Keratinocyte (primary cell): Measurements from ENCODE around the gene ZNF205. TPM values are rescaled to one million over a fixed set of nuclear protein-coding genes. Genes with fewer than 3 reads are reported as not detected.

Experiments used
- DNase-seq: peaks from one replicate; pipeline ENCODE4 v3.0.0-alpha.2; 2011; ENCODE audit warnings: low read depth, missing footprints, low spot score
- FAIRE-seq: peaks from 2 replicates; lab custom pipeline; 2011; peaks lifted over from hg19 to GRCh38; lab: Jason Lieb, UNC
- H2AFZ ChIP-seq: 2 replicates; pipeline ENCODE4 v1.6.0; 2012; ENCODE audit warnings: low read length, control low read depth, inconsistent platforms; ENCODE audit not compliant: control insufficient read depth
- H3K27ac ChIP-seq: 2 replicates; pipeline ENCODE4 v1.5.1; 2011; ENCODE audit warnings: low read length; ENCODE audit not compliant: control insufficient read depth, insufficient read depth
- H3K27me3 ChIP-seq: 3 replicates; pipeline ENCODE4 v1.6.0; 2011; ENCODE audit warnings: low read length; ENCODE audit not compliant: control insufficient read depth, insufficient read depth; ENCODE audit errors: extremely low read depth
- H3K36me3 ChIP-seq, 2 experiments: 2 replicates in 1 of 2; 3 replicates in 1 of 2; pipeline ENCODE4 v1.5.1; 2011; ENCODE audit warnings: low read length in 2 of 2, mild to moderate bottlenecking in 1 of 2; ENCODE audit not compliant: control insufficient read depth in 2 of 2, insufficient read depth in 2 of 2; ENCODE audit errors: extremely low read depth in 1 of 2
- H3K4me1 ChIP-seq: 3 replicates; pipeline ENCODE4 v1.5.1; 2011; ENCODE audit warnings: low read length; ENCODE audit not compliant: control insufficient read depth, insufficient read depth; ENCODE audit errors: extremely low read depth
- H3K4me2 ChIP-seq: 3 replicates; pipeline ENCODE4 v1.6.0; 2011; ENCODE audit warnings: low read depth, low read length; ENCODE audit not compliant: control insufficient read depth, insufficient read depth; ENCODE audit errors: extremely low read depth
- H3K4me3 ChIP-seq, 3 experiments: fragments of 200-600 bp in 1 of 3; sonication (generic) in 1 of 3; 2 replicates in 2 of 3; 3 replicates in 1 of 3; pipeline ENCODE4 v1.5.1; 2011 to 2016; ENCODE audit warnings: low read length in 3 of 3, mild to moderate bottlenecking in 3 of 3, control low read depth in 2 of 3, inconsistent platforms in 1 of 3, low read depth in 1 of 3, mixed read lengths in 1 of 3, mixed run types in 1 of 3, moderate library complexity in 1 of 3; ENCODE audit not compliant: control insufficient read depth in 2 of 3, insufficient read depth in 2 of 3; ENCODE audit errors: extremely low read depth in 1 of 3
- H3K79me2 ChIP-seq: 2 replicates; pipeline ENCODE4 v1.6.0; 2012; ENCODE audit warnings: low read length; ENCODE audit not compliant: control insufficient read depth, insufficient read depth
- H3K9ac ChIP-seq: 3 replicates; pipeline ENCODE4 v1.6.0; 2011; ENCODE audit warnings: low read length; ENCODE audit not compliant: control insufficient read depth, insufficient read depth; ENCODE audit errors: extremely low read depth
- H3K9me1 ChIP-seq: 3 replicates; pipeline ENCODE4 v1.6.0; 2011; ENCODE audit warnings: low read length; ENCODE audit not compliant: control insufficient read depth, insufficient read depth; ENCODE audit errors: extremely low read depth
- H3K9me3 ChIP-seq: 2 replicates; pipeline ENCODE4 v1.5.1; 2012; ENCODE audit warnings: low read depth, low read length; ENCODE audit not compliant: control insufficient read depth
- H4K20me1 ChIP-seq: 3 replicates; pipeline ENCODE4 v1.6.0; 2011; ENCODE audit warnings: low read length; ENCODE audit not compliant: control insufficient read depth, insufficient read depth; ENCODE audit errors: extremely low read depth
- EZH2 ChIP-seq: IDR thresholded peaks from one replicate; pipeline ENCODE4 v1.6.1; 2012; ENCODE audit warnings: inconsistent platforms, mild to moderate bottlenecking, low read length, moderate library complexity
- dilution Hi-C: fragments of 300-500 bp; cut with MboI; formaldehyde crosslinking; loops from one replicate; pipeline ENCODE4 v1.7.0; 2020; ENCODE audit warnings: low sequenced_read_pairs; ENCODE audit not compliant: extremely low pct_ligation_motif_present
- polyA plus RNA-seq, 5 experiments: library from polyadenylated mRNA; depleted of rRNA in 3 of 5; stranded (reverse) in 3 of 5; stranded (forward) in 1 of 5; unstranded in 1 of 5; fragments of >200 nt; gene quantifications; 1 replicate in 1 of 5; 2 replicates in 3 of 5; 3 replicates in 1 of 5; pipeline versions ENCODE4 v1.2.1 to v1.2.3, GENCODE V29; 2011 to 2012; ENCODE audit warnings: missing spikeins in 2 of 5, low read depth in 1 of 5, low replicate concordance in 1 of 5
- TF ChIP-seq, protein P1 (sequence below), 3 experiments: IDR thresholded peaks in 1 of 3; conservative IDR thresholded peaks in 1 of 3; optimal IDR thresholded peaks in 1 of 3; 2 replicates in 2 of 3; 3 replicates in 1 of 3; pipeline versions ENCODE3 to v1.5.1; 2011; ENCODE audit warnings: low read length in 3 of 3, mild to moderate bottlenecking in 3 of 3, moderate library complexity in 2 of 3, control low read depth in 1 of 3, inconsistent platforms in 1 of 3; ENCODE audit not compliant: insufficient read depth in 2 of 3; ENCODE audit errors: extremely low read depth in 1 of 3

ZNF205 gene
- polyA plus RNA-seq, 1 donor (not counting 4 experiments of a cell fraction or from before 2014, with no cell fraction given): 6.0 TPM

DNA sequence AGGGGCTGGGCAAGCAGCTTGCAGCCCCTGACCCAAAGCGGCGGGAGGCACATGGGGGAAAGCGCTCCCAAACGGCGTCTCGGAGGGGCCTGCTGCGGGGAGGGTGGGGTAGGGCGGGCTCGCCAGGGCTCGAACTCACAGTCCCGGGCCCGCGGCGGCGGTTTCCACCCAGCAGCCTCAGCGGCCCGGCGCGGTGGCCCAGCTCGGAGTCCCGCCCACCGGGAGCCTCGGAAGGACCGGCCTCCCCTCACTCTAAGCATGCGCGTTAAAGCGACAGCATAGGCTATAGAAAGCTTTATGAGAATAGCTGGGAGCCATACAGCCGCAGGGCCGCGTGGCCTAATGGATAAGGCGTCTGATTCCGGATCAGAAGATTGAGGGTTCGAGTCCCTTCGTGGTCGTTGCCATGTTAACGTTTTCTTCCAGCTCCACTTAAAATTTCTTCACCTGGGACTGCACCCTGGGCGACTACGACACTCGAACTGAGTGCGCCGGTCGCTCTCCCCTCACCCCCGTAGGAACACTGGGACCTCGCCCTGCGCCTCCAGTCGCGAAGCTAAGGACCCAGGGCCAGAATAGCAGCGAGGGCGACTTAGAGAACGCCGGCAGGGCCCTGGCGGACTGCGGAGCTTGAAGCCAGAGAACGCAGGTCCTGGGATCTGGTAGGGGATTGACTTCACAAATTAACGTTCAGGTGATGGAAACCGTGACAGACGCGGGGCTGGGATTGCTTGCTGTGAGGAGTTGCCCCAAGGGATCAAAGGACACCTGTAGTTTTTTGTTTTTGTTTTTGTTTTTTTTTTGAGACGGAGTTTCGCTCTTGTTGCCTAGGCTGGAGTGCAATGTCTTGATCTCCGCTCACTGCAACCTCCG lies 38.2 kb downstream of the ZNF205 start:
- Histone ChIP-seq H3K27me3 (no peaks in the 10 kb centered on the region), H3K4me3 (peak overlapping the region; percentile 46 to 73 (median 68)), H3K79me2 (no peaks in the 10 kb centered on the region), H3K36me3 (no peaks in the 10 kb centered on the region), H3K4me2 (peak overlapping the region; percentile 89), H3K27ac (peak overlapping the region; percentile 80), H3K9me3 (no peaks in the 10 kb centered on the region), H3K4me1 (peaks cover 7% of the 10 kb centered on the region), H3K9ac (peak overlapping the region; percentile 88), H3K9me1 (no peaks in the 10 kb centered on the region), H2AFZ (peak overlapping the region; percentile 44), H4K20me1 (peaks cover 5% of the 10 kb centered on the region)
- DNase-seq: no peak
- no peak for TF ChIP-seq EZH2
- TF ChIP-seq, protein P1, sequence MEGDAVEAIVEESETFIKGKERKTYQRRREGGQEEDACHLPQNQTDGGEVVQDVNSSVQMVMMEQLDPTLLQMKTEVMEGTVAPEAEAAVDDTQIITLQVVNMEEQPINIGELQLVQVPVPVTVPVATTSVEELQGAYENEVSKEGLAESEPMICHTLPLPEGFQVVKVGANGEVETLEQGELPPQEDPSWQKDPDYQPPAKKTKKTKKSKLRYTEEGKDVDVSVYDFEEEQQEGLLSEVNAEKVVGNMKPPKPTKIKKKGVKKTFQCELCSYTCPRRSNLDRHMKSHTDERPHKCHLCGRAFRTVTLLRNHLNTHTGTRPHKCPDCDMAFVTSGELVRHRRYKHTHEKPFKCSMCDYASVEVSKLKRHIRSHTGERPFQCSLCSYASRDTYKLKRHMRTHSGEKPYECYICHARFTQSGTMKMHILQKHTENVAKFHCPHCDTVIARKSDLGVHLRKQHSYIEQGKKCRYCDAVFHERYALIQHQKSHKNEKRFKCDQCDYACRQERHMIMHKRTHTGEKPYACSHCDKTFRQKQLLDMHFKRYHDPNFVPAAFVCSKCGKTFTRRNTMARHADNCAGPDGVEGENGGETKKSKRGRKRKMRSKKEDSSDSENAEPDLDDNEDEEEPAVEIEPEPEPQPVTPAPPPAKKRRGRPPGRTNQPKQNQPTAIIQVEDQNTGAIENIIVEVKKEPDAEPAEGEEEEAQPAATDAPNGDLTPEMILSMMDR (optimal IDR thresholded peaks at IDR 0.05 in 1 of 3, IDR thresholded peaks at IDR 0.05 in 1 of 3, conservative IDR thresholded peaks at IDR 0.05 in 1 of 3; ENCODE audit: extremely low read depth in 1 of 3, insufficient read depth in 2 of 3, low read length in 3 of 3): no peak
- dilution Hi-C loops: no loop called here
- FAIRE-seq: no peak

DNA sequence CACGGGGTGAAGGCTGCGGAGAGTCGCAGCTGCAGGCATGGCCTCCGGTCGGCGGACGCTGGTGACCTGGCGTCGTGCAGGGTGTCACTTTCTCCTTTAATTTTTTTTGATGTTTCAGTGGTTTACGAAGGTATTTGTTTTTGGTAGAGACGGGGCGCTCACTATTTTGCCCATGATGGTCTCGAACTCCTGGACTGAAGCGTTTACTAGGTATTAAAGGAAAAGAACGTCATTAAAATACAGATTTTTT lies 39.6 kb downstream of the ZNF205 start:
- dilution Hi-C loops: no loop called here
- peaks cover 5% of the 10 kb centered on the region for H4K20me1 ChIP-seq

More for the DNA sequence above, 39.6 kb downstream of the ZNF205 start:
- Histone ChIP-seq H3K27me3 (no peaks in the 10 kb centered on the region), H3K27ac (peak overlapping the region; percentile 16), H2AFZ (peak overlapping the region; percentile 83), H3K4me2 (peak overlapping the region; percentile 79), H3K9ac (peak overlapping the region; percentile 40), H3K4me1 (peaks cover 7% of the 10 kb centered on the region), H3K9me1 (no peaks in the 10 kb centered on the region), H3K36me3 (no peaks in the 10 kb centered on the region), H3K9me3 (no peaks in the 10 kb centered on the region), H3K79me2 (no peaks in the 10 kb centered on the region), H3K4me3 (peak overlapping the region; percentile 28 to 62 (median 59))
- DNase-seq (no peak), FAIRE-seq (no peak)
- no peak for TF ChIP-seq EZH2
- TF ChIP-seq, protein P1 (optimal IDR thresholded peaks at IDR 0.05 in 1 of 3, IDR thresholded peaks at IDR 0.05 in 1 of 3, conservative IDR thresholded peaks at IDR 0.05 in 1 of 3; ENCODE audit: extremely low read depth in 1 of 3, insufficient read depth in 2 of 3, low read length in 3 of 3): no peak
